Stimulated activated CD8-positive, alpha-beta memory T cell treated with anti-CD3 and anti-CD28 coated beads, Interleukin-12 subunit alpha, Interleukin-12 subunit beta, amount 100 ng/mL, for 1 hour (primary cell): ENCODE data around the gene TUBB3.

ENCODE experiments used
- DNase-seq: peaks from one replicate; pipeline ENCODE4 v3.0.0-alpha.2; 2020; ENCODE audit warnings: low read depth

TUBB3 gene

DNA sequence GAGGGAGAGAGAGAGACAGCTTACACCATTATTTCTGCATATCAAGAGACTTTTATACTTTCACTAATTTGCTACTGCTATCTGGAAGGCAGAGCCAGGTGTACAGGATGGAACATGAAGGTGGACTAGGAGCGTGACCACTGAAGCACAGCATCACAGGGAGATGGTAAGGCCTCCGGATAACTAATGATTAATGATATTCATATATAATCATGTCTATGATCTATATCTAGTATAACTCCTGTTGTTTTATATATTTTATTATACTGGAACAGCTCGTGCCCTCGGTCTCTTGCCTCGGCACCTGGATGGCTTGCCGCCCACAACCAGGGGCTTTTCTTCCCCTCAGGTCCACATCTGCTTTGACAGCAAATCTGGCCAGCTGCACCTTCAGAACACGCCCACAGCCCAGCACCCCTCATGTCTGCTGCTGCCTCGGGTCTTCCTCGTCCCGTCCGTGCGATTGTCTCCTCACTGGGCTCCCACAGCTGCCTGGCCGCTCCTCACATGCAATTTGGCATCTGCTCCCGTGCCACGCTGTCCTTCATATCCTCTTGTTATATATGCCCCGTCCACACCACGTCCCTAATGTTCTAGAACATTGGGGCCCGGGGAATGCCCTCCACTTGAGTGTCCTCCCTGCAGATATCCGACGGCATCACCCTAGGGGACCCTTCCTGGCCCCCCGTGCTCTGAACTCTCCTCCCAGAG, 15.2 kb downstream of the TUBB3 start:
- no peak for DNase-seq

DNA sequence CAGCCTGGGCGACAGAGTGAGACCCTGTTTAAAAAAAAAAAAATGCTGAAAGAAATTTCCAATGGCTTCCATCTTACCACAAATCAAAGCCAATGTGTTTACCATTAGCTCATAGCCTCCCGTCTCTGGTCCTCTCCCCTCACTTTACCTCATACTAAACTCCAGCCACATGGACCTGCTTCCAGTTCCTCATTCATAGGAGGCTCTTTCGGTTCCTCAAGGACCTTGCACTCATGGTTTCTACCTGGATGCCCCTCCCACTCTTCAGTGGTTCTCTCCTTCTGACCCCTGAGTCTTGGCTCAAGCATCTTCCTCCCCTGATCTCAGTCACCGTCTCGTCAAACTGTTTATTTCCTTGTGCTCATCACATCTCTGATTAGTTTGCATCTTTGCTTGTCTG, 21.6 kb downstream of the TUBB3 start:
- DNase-seq = no peak

DNA sequence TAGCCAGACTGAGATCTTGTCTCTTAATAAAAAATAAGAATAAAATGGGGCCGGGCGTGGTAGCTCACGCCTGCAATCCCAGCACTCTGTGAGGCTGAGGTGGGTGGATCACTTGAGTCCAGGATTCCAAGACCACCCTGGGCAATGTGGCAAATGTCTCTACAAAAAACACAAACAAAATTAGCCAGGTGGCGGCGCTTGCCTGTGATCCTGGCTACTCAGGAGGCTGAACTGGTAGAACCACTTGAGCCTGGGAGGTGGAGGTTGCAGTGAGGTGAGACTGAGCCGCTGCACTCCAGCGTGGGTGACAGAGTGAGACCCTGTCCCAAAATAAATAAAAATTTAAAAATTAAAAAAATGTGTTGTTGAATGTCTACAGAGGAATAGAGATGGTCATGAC, 22.5 kb downstream of the TUBB3 start:
- no peak for DNase-seq

DNA sequence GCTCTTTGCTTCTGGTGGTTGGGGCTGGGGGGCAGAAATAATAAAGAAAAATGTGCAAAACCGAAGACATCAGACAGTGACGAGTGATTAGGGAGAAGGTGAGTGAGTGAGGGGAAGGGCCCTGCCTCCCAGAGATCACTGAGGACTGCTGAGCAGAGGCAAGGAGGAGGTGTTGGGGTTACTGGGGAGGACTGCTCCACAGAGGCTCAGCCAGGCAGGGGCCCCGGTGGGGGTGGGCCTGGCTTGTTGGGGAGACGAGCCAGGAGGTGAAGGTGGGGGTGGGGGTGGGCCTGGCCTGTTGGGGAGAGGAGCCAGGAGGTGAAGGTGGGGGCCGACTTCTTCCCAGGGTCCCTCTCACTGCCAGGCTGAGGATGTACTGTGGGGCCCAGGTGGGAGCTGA, 23.4 kb downstream of the TUBB3 start:
- no peak for DNase-seq

DNA sequence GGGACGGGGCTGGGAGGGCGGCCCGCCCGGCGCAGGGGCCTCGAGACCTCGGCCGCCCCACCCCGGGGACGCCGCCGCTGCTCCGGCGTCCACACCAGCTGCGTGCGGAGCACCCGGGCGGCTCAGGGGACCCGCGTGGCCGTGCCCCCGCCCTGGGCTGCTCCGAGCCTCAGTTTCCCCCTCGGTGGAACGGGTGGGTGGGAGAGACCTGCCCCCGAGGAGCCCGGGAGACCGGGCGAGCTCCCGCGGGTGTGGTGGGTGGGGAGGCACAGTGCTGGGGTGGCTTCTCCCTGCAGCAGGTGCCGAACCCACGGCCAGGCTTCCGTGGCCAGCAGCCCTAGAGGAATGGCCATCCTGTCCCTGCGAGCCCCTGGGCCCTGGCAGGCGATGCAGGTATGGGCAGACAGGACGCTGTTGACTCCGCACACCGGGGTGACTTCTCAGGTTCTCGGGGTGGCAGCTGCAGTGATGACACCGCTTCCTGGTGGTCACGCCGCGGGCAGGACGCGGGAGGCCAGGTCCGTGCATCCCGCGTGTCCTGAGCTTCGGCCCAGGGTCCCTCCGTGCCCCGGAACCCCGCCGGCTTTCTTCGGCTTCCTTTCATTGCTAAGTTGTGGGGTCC, 26.1 kb downstream of the TUBB3 start:
- no peak for DNase-seq

DNA sequence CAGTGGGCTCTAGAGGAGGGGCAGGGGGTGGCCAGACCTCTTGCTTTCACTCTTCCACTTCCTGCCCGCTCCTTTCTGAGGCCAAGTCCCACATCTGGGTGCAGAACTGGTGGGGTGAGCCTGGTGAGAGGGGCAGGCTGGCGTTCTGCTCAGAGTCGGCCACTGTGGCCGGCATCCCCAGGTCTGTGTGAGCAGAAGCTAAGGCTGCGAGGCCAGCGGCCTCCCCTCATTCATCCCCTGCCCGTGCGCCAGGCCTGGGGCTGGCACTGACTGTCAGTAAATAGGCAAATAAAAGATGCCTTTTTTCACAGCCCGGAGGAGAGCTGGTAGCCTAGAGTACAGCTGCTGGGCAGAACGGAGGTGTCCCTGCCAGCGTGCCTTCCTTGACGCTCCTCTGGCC, 26.6 kb downstream of the TUBB3 start:
- DNase-seq = no peak

DNA sequence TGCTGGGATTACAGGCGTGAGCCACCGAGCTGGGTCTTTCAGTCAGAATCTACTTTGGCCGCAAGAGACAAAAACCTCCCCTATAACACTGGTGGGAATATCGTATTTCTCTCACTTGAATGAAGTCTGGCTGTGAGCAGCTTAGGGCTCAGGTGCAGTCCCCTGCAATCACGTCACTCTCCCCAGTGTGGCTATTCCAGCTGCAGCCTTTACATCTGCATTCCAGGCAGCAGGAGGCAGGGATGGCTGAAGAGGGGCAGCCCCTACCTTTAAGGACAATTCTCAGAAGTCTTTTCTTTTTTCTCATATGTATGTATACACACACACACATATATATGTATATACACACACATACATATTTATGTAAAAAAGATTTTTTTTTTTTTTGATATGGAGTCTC, 28.4 kb downstream of the TUBB3 start:
- DNase-seq = no peak

DNA sequence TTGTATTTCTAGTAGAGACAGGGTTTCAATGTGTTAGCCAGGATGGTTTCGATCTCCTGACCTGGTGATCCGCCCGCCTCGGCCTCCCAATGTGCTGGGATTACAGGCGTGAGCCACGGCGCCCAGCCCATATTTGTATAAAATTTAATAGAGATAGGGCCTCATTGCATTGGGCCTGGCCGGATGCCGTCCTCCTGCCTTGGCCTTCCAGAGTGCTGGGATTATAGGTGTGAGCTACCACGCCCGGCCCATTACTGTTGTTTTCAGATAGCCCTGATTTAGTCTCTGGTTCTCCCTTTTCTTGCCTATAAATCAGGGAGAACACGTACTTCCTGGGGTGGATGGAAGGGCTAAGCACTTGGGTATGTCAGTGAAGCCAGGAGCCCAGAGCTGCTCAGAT, 28.9 kb downstream of the TUBB3 start:
- DNase-seq = no peak

DNA sequence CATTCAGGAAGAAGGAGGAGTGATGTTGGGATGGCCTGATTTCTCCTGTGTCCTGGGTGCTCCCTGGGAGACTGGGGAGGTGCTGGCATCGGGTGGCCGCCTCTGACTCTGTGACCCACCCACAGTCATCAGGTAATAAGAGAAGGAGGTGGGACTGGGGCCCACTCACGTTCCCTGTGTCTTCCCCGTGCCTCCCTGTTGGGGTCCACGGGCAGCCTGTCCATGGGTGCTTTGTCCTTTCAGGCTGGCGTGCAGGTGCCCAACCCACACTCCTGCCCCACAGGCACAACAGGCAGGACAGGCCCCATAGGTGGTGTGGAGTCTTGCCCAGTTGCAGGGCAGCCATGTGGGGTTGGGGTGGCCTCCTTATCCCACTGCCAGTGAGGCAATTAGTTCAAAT, 29.4 kb downstream of the TUBB3 start:
- no peak for DNase-seq

DNA sequence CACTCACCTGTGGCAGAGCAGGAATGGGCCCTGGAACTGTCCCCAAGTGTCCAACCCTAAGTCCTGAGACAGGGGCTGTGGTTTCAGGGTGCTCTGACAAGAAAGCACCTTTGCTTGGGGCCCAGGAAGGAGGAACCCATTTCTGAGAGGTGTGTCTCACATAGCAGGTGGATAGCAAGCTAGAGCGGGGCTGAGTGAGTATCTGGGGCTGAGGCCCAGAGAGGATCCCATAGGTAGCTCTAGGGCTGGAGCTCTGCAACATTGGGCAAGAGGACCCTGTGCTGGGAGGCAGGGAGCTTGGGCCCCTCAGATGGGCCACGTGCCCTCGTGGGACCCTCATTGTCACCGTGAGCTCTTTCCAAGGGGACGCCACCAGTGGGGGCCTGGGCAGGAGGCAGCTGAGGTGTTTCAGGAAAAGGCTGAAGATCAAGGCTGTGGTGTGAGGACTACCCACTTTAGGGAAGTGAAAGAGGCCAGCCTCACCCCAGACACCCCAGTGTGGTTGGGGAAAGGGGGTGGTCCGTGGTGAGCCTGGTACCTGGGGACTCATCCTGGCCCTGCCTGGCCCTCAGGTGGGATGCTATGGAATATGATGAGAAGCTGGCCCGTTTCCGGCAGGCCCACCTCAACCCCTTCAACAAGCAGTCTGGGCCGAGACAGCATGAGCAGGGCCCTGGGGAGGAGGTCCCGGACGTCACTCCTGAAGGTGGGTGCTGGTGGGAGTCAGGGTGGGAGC, 30.7 kb downstream of the TUBB3 start:
- DNase-seq = no peak

DNA sequence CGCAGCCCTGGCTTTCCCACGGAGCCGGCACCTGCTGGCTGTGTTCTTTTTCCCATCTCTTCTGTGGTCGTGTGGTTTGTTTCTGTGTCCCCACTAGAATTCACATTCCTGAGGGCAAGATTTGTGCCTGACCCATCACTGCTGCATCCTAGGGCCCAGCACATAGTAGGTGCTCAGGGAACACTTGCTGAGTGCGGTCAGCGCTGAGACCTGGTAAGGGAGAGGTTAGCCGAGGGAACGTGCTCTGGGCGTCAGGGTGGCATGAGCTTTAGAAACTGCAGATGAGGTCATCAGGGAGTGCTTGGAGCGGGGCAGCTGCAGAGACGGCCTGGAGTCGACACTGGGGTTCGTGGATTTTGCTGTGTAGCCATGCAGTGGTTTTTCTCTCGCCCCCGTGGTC, 31.3 kb downstream of the TUBB3 start:
- DNase-seq = no peak

DNA sequence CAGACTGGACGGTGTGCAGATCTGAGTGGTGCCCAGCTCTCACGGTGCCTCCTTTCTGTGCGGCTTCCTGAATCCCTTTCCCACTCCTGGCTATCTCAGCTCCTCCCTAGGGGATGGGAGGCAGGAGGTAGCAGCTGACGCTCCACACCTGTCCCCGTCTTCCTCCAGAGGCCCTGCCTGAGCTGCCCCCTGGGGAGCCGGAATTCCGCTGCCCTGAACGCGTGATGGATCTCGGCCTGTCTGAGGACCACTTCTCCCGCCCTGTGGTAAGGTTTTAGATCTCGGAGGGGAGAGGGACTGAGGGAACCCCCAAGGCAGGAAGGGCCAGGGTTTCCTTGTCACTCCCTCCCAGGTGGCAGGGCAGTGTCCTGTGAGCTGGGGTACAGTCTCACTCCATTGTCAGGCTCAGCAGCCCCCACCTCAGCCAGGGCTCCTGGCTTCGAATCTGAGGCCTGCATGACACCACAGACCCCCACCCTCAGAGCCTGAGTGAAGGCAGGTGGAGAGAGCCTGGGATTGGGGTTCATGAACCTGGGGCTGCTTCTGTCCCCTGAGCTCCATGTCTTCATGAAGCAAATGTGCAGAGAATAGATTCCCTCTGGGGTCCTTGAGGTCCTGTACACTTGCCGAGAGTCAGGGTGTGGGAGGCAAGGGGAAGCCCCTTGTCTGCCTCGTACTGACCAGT, 32.0 kb downstream of the TUBB3 start:
- no peak for DNase-seq

DNA sequence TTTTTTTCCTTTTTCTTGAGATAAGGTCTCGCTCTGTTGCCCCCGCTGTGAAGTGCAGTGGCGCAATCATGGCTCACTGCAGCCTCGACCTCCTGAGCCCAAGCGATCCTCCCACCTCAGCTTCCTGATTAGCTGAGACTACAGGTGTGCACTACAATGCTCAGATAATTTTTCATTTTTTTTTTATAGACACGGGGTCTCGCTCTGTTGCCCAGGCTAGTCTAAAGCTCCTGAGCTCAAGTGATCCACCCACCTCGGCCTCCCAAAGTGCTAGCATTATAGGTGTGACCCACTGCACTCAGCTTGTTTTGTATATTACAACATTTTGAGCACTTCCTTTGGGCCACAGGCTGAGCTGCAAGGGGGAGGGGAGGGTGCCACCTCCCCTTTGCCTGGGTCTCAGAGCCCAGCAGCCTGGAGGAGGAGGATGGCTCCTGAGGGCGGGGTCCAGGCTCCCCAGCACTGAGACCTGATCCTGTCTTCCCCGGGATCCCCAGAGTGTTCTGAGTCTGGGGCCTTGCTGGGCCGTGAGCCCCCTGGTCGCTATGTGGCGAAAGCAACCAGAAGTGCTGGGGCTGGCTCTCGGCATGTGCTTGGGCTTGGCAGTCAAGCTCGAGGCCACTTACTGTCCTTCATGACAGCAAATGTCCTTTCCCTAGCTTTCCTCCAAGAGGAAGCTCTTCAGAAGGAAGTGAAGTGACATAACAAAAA, 33.5 kb downstream of the TUBB3 start:
- no peak for DNase-seq

DNA sequence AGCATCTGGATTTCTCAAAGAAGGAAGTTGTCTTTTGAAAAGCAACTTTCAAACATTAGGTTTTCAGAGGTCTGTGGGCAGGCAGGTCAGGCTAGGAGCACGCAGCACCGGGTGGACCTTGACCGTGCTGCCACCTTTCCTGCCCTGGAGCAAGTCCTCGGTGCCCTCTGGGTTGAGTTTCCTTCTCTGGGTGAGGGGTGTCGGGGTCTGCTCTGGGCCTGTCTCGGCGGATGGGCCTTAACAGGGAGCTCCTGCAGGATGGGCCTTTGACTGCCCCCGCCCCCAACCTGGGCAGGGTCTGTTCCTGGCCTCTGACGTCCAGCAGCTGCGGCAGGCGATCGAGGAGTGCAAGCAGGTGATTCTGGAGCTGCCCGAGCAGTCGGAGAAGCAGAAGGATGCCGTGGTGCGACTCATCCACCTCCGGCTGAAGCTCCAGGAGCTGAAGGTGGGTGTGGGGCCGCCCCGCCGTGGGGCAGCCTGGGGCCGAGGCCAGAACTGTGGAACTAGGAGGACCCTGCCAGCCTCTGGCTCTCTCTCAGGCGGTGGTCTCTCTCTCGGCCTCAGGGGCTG, 34.2 kb downstream of the TUBB3 start:
- no peak for DNase-seq

DNA sequence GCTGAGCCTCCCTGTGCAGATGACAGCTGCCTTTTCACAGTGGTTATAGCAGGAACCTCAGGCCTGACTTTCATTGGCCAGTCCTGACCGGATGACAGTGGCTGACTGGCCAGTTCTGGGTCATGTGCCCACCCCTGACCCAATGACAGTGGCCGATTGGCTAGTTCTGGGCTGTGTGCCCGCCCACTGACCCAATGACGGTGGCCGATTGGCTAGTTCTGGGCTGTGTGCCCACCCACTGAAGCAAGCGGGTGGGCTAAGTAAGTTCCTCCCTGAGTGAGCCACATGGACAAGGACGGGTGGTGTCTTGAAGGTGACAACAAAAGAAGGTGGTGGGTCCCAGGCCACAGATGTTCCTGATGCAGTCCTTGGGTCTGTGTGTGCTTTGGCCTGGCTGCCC, 34.9 kb downstream of the TUBB3 start:
- no peak for DNase-seq

DNA sequence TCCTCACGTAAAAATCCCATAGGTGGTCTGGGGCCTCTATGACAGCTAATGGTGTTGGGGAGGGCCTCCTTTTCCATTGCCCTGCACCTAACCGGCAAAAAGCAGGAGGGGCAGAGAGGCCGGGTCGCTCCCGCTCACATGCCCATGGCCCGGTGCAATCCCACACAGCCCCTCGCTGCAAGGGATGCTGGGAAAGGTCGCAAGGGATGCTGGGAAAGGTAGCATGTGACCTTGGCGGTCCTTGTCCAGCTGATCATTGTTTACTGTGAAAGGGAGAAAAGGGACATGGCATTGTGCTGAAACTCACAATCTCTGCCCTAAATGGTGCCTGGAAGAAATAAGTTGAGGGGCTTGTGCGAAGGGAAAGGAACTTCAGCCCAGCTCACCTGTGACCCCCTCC, 35.5 kb downstream of the TUBB3 start:
- no peak for DNase-seq

DNA sequence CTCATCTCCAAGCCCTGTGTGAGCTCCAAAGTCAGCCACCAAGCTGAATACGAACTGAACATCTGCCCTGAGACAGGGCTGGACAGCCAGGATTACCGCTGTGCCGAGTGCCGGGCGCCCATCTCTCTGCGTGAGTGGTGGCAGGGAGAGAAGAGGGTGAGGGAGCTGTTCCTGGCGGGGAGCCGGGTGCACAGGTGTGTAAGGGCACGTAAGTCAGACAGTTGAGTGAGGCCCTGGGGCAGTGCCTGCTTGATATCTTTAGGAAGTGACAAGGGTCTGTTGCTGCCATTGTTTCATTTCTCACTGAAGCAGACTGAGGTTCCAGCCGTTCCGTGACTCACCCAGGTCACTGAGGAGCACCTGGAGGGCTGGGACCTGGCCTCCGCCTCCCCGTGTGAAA, 37.8 kb downstream of the TUBB3 start:
- no peak for DNase-seq

DNA sequence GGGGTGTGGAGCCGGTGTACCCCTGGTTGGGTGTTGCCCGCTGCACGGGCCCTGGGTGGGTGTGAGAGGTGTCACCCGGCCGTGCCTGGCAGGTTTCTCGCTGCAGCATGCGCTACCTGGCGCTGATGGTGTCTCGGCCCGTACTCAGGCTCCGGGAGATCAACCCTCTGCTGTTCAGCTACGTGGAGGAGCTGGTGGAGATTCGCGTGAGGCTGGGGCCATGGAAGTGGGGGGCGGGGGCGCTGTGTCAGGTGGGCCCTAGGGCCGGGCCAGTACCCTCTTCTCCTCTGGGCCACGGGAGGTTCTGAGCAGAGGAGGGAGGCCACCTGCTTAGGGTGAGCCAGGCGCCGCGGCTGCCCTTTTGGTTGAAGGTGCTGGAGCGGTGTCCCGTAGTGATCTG, 38.8 kb downstream of the TUBB3 start:
- no peak for DNase-seq

DNA sequence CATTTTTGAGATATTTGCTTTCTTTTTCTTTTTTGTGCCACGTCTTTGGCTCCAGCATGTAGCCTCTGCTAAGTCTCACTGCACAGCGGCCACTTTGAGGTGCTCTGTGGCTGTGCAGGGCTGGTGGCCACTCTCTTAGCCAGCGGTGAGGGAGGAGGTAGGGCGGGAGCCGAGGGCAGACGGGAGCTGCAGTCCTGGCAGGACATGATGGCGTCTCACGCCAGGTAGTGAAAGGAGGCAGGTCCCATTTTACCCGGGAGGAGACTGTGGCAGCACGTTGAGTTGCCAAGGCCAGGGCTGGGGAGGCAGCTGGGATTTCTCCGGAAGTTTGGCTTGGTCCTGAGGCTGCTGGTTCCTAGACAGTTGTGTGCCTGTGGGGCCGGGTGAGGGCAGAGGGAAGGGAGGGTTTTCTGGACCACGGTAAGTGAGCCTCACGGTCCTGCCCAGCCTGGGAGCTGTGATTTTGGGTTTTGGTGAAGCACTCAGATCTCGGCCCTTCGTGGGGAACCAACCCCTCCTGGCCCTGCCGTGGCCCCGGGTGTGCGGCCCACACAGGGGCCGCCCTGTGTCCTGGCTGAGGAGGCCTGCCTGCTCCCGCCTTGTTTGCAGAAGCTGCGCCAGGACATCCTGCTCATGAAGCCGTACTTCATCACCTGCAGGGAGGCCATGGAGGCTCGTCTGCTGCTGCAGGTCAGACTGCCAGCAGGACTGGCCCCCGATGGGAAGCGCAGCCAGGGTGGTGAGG, 39.8 kb downstream of the TUBB3 start:
- no peak for DNase-seq

DNA sequence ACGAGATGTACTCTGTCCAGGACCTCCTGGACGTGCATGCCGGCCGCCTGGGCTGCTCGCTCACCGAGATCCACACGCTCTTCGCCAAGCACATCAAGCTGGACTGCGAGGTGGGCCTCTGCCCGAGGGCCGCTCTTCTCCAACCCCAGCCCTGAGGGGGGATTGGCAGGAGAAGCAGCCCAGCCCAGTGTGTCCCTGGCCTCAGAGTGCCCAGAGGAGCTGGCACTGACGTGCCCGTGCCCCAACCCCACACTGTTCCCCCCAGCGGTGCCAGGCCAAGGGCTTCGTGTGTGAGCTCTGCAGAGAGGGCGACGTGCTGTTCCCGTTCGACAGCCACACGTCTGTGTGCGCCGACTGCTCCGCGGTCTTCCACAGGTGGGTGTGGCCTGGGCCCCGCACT, 41.1 kb downstream of the TUBB3 start:
- no peak for DNase-seq
